ENCODE measurements around the gene RRBP1. TPM values are rescaled to one million over a fixed set of nuclear protein-coding genes. Genes with fewer than 3 reads are reported as not detected.

The RRBP1 gene
- total RNA-seq, 2 donors from 2014 or later: 191 to 212 TPM

DNA sequence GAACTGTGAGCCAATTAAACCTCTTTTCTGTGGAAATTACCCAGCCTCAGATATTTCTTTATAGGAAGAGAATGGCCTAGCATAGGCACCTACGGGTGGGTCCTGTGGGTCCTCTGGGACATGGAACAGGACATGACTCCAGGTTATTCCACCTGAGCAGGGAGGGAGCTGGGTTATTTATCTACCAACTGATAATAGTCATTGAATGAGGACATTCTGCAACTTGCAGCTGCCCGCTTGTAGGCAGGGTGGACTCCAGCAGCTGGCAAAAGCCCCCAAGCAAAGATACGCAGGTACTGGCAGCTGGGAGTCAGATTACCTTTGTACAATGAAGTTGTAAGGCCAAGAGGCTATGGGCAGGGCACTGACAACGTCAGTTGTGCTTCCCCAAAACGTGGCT lies 16.3 kb upstream of the RRBP1 start:
- no peak for DNase-seq
- no peak overlapping the region for H3K4me3 Mint-ChIP-seq
- peaks cover 3% of the 10 kb centered on the region for H3K9me3 Mint-ChIP-seq
- no peak overlapping the region for H3K9ac ChIP-seq (ENCODE audit: extremely low read depth, low read length, poor library complexity, severe bottlenecking)
- no peaks in the 10 kb centered on the region for H3K27me3 Mint-ChIP-seq (ENCODE audit: insufficient read depth)
- no peak overlapping the region for H3K27ac ChIP-seq (ENCODE audit: low read depth, low read length)
- TF ChIP-seq, protein P1, sequence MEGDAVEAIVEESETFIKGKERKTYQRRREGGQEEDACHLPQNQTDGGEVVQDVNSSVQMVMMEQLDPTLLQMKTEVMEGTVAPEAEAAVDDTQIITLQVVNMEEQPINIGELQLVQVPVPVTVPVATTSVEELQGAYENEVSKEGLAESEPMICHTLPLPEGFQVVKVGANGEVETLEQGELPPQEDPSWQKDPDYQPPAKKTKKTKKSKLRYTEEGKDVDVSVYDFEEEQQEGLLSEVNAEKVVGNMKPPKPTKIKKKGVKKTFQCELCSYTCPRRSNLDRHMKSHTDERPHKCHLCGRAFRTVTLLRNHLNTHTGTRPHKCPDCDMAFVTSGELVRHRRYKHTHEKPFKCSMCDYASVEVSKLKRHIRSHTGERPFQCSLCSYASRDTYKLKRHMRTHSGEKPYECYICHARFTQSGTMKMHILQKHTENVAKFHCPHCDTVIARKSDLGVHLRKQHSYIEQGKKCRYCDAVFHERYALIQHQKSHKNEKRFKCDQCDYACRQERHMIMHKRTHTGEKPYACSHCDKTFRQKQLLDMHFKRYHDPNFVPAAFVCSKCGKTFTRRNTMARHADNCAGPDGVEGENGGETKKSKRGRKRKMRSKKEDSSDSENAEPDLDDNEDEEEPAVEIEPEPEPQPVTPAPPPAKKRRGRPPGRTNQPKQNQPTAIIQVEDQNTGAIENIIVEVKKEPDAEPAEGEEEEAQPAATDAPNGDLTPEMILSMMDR (conservative IDR thresholded peaks at IDR 0.05): no peak
- H3K9me3 ChIP-seq (ENCODE audit: control insufficient read depth, low read length): peaks cover 5% of the 10 kb centered on the region
- H3K4me1 Mint-ChIP-seq: peaks cover 4% of the 10 kb centered on the region
- no peaks in the 10 kb centered on the region for H3K36me3 ChIP-seq (ENCODE audit: control insufficient read depth, insufficient read depth, low read length)
- H3K27ac Mint-ChIP-seq: no peak overlapping the region
- H3K4me3 ChIP-seq (ENCODE audit: low read length): no peak overlapping the region
- H3K27me3 ChIP-seq (ENCODE audit: control insufficient read depth, insufficient read depth, low read length, poor library complexity, severe bottlenecking): no peaks in the 10 kb centered on the region
- H3K4me1 ChIP-seq (ENCODE audit: control insufficient read depth, insufficient read depth, low read length): no peaks in the 10 kb centered on the region
- H3K36me3 Mint-ChIP-seq (ENCODE audit: low read depth): no peaks in the 10 kb centered on the region
- WGBS, 2 experiments (ENCODE audit: insufficient coverage in 1 of 2, insufficient read length in 1 of 2): 75 to 80% methylated on average over 5 of the region's 5 CpGs

- Histone ChIP-seq H3K9ac (ENCODE audit: extremely low read depth, low read length, poor library complexity, severe bottlenecking) (no peak overlapping the region), H3K4me1 (ENCODE audit: control insufficient read depth, insufficient read depth, low read length) (no peaks in the 10 kb centered on the region), H3K27me3 (ENCODE audit: control insufficient read depth, insufficient read depth, low read length, poor library complexity, severe bottlenecking) (no peaks in the 10 kb centered on the region), H3K36me3 (ENCODE audit: control insufficient read depth, insufficient read depth, low read length) (no peaks in the 10 kb centered on the region), H3K27ac (ENCODE audit: low read depth, low read length) (no peak overlapping the region), H3K4me3 (ENCODE audit: low read length) (no peak overlapping the region), H3K9me3 (ENCODE audit: control insufficient read depth, low read length) (peaks cover 5% of the 10 kb centered on the region)
- H3K36me3 Mint-ChIP-seq (ENCODE audit: low read depth): no peaks in the 10 kb centered on the region
- peaks cover 7% of the 10 kb centered on the region for H3K4me1 Mint-ChIP-seq
- TF ChIP-seq, protein P1 (conservative IDR thresholded peaks at IDR 0.05): no peak
- no peak overlapping the region for H3K27ac Mint-ChIP-seq
- peaks cover 3% of the 10 kb centered on the region for H3K9me3 Mint-ChIP-seq
- WGBS, 2 experiments (ENCODE audit: insufficient coverage in 1 of 2, insufficient read length in 1 of 2): 92 to 100% methylated on average over 1 of the region's 1 CpG
- H3K27me3 Mint-ChIP-seq (ENCODE audit: insufficient read depth): peaks cover 3% of the 10 kb centered on the region
- no peak for DNase-seq
- H3K4me3 Mint-ChIP-seq: no peak overlapping the region
These were observed 15.1 kb upstream of the RRBP1 start for GRCh38 chr20:17697171-17697570.

- Mint-ChIP-seq H3K27me3 (ENCODE audit: insufficient read depth) (peaks cover 3% of the 10 kb centered on the region), H3K4me3 (no peak overlapping the region), H3K36me3 (ENCODE audit: low read depth) (no peaks in the 10 kb centered on the region), H3K9me3 (peaks cover 4% of the 10 kb centered on the region), H3K4me1 (peaks cover 7% of the 10 kb centered on the region), H3K27ac (no peak overlapping the region)
- DNase-seq: no peak
- Histone ChIP-seq H3K27me3 (ENCODE audit: control insufficient read depth, insufficient read depth, low read length, poor library complexity, severe bottlenecking) (no peaks in the 10 kb centered on the region), H3K9ac (ENCODE audit: extremely low read depth, low read length, poor library complexity, severe bottlenecking) (no peak overlapping the region), H3K4me3 (ENCODE audit: low read length) (no peak overlapping the region), H3K9me3 (ENCODE audit: control insufficient read depth, low read length) (peaks cover 5% of the 10 kb centered on the region), H3K36me3 (ENCODE audit: control insufficient read depth, insufficient read depth, low read length) (no peaks in the 10 kb centered on the region), H3K27ac (ENCODE audit: low read depth, low read length) (no peak overlapping the region), H3K4me1 (ENCODE audit: control insufficient read depth, insufficient read depth, low read length) (no peaks in the 10 kb centered on the region)
- 100% methylated on average over 1 of the region's 1 CpG; no CpG with 5 or more reads in 1 of the 2 experiments for WGBS, 2 experiments (ENCODE audit: insufficient coverage in 1 of 2, insufficient read length in 1 of 2)
- TF ChIP-seq, protein P1 (conservative IDR thresholded peaks at IDR 0.05): no peak
These were observed 14.2 kb upstream of the RRBP1 start for GRCh38 chr20:17696287-17696686.

Data from endodermal cell (in vitro differentiated cells).